ENCODE data around the gene ELMO2.

Gene ELMO2

GRCh38 chr20:46356195-46357029 lies 50.0 kb downstream of the ELMO2 start:
- Mint-ChIP-seq H3K27me3 (no peaks in the 10 kb centered on the region), H3K9me3 (no peaks in the 10 kb centered on the region), H3K4me1 (peaks cover 26% of the 10 kb centered on the region), H3K4me3 (no peak overlapping the region), H3K27ac (peak overlapping the region; percentile 73), H3K36me3 (peaks cover 8% of the 10 kb centered on the region)
- no peak for DNase-seq (ENCODE audit: low spot score in 2 of 2)
- no peak for ATAC-seq (ENCODE audit: low read depth)

DNA sequence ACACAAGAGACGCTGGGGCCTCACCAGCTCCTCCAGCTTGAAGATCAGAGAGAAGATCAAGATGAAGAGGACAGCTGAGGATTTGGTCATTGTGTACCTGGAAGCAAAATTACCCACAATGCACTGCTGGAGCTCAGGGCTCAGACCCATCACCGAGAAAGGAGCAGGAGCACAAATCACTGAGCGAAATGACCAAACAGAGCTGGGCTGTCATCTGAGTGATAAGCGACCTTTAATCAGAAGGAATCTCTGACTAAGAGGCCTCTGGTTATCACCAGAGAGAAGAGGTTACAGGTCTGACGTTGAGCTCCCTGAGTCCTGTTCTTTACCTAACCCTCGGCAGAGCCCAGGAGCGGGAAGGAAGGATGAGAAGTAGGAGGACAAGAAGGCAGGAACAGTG lies 50.6 kb downstream of the ELMO2 start:
- Mint-ChIP-seq H3K36me3 (peaks cover 5% of the 10 kb centered on the region), H3K27me3 (no peaks in the 10 kb centered on the region), H3K4me1 (peaks cover 23% of the 10 kb centered on the region), H3K27ac (peak overlapping the region; percentile 14), H3K9me3 (no peaks in the 10 kb centered on the region), H3K4me3 (no peak overlapping the region)
- DNase-seq (ENCODE audit: low spot score in 2 of 2): no peak
- ATAC-seq (ENCODE audit: low read depth): no peak

- no peaks in the 10 kb centered on the region for H3K27me3 Mint-ChIP-seq
- peaks cover 29% of the 10 kb centered on the region for H3K4me1 Mint-ChIP-seq
- H3K27ac Mint-ChIP-seq: peak overlapping the region; percentile 14
- peaks cover 7% of the 10 kb centered on the region for H3K36me3 Mint-ChIP-seq
- DNase-seq (ENCODE audit: low spot score in 2 of 2): no peak
- no peak for ATAC-seq (ENCODE audit: low read depth)
- H3K4me3 Mint-ChIP-seq: no peak overlapping the region
- no peaks in the 10 kb centered on the region for H3K9me3 Mint-ChIP-seq
Observed at GRCh38 chr20:46354920-46355654, 51.3 kb downstream of the ELMO2 start.

DNA sequence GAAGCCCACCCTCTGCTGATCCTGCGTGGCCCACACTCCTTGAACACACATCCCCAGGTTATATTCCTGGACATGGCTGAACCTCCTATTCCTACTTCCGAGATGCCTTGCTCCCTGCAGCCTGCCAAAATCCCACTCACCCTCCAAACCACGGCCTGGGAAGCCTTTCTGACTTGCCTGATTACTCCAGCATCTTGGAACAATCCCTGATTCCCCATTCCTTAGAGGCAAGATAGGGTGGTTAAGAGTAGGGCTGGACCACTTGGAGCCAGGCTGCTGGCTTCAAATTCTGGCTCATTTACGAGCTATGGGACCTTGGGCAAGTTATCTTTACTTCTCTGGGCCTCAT lies 52.2 kb downstream of the ELMO2 start:
- no peak for DNase-seq (ENCODE audit: low spot score in 2 of 2)
- Mint-ChIP-seq H3K9me3 (no peaks in the 10 kb centered on the region), H3K4me3 (no peak overlapping the region), H3K36me3 (peaks cover 7% of the 10 kb centered on the region), H3K27me3 (no peaks in the 10 kb centered on the region), H3K4me1 (peaks cover 25% of the 10 kb centered on the region), H3K27ac (no peak overlapping the region)
- ATAC-seq (ENCODE audit: low read depth): no peak

DNA sequence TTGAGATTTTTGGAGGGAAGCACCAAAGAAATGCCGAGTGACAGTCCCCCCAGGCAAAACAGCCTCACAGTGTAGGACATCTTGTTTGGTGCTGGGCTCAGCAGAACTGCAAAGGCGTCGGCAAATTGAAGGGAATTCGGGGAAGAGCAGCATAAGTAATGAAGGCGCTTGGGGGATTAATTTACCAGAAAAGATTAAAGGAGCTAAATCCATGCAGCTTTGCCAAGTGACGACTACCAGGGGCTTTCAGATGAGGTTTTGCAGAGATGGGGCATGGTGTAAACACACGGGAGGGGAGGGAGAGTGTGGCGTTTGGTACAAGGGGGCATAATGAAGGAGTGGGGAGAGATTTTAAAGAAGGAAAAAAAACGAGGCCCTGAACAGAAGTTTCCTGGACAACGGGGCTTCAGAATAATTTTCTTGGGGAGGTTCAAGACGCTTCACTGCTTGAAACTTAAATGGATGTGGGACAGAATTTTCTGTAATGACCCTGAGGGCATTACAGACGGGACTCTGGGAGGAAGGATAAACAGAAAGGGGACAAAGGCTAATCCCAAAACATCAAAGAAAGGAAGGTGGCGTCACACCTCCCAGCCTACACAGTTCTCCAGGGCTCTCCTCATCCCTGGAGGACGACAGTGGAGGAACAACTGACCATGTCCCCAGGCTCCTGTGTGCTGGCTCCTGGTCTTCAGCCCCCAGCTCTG lies 52.8 kb downstream of the ELMO2 start:
- H3K36me3 Mint-ChIP-seq: peaks cover 6% of the 10 kb centered on the region
- no peaks in the 10 kb centered on the region for H3K27me3 Mint-ChIP-seq
- no peaks in the 10 kb centered on the region for H3K9me3 Mint-ChIP-seq
- peaks cover 25% of the 10 kb centered on the region for H3K4me1 Mint-ChIP-seq
- DNase-seq (ENCODE audit: low spot score in 2 of 2): no peak
- no peak overlapping the region for H3K4me3 Mint-ChIP-seq
- no peak for ATAC-seq (ENCODE audit: low read depth)
- H3K27ac Mint-ChIP-seq: peak overlapping the region; percentile 36

DNA sequence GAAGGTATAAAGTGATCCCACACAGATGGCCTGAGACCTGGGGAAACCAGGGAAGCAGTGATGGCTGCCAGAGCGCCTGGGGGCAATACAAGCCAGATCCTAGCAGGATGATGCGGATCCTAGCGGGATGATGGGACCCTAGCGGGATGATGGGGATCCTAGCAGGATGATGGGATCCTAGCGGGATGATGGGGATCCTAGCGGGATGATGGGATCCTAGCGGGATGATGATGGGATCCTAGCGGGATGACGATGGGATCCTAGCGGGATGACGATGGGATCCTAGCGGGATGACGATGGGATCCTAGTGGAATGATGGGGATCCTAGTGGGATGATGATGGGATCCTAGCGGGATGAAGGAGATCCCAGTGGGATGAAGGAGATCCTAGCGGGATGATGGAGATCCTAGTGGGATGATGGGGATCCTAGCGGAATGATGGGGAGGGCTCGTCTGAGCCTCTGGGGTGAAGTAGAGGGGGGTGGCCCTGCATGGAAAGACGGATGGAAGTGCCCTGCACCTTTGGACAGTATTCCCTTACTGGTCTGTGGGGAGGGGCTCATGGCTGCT lies 54.0 kb downstream of the ELMO2 start:
- Mint-ChIP-seq H3K27ac (no peak overlapping the region), H3K4me1 (peaks cover 24% of the 10 kb centered on the region), H3K9me3 (no peaks in the 10 kb centered on the region), H3K27me3 (no peaks in the 10 kb centered on the region), H3K4me3 (no peak overlapping the region), H3K36me3 (peaks cover 6% of the 10 kb centered on the region)
- no peak for ATAC-seq (ENCODE audit: low read depth)
- no peak for DNase-seq (ENCODE audit: low spot score in 2 of 2)

- DNase-seq (ENCODE audit: low spot score in 2 of 2): no peak
- Mint-ChIP-seq H3K36me3 (peaks cover 6% of the 10 kb centered on the region), H3K27me3 (no peaks in the 10 kb centered on the region), H3K9me3 (no peaks in the 10 kb centered on the region), H3K4me1 (peaks cover 19% of the 10 kb centered on the region), H3K27ac (peak overlapping the region; percentile 73), H3K4me3 (no peak overlapping the region)
- ATAC-seq (ENCODE audit: low read depth): no peak
Observed at GRCh38 chr20:46351357-46352058, 54.9 kb downstream of the ELMO2 start.

GRCh38 chr20:46350986-46351267 lies 55.5 kb downstream of the ELMO2 start:
- Mint-ChIP-seq H3K9me3 (no peaks in the 10 kb centered on the region), H3K27ac (peak overlapping the region; percentile 73), H3K4me1 (peaks cover 18% of the 10 kb centered on the region), H3K27me3 (no peaks in the 10 kb centered on the region), H3K4me3 (no peak overlapping the region), H3K36me3 (peaks cover 8% of the 10 kb centered on the region)
- DNase-seq (ENCODE audit: low spot score in 2 of 2) (no peak), ATAC-seq (ENCODE audit: low read depth) (no peak)

DNA sequence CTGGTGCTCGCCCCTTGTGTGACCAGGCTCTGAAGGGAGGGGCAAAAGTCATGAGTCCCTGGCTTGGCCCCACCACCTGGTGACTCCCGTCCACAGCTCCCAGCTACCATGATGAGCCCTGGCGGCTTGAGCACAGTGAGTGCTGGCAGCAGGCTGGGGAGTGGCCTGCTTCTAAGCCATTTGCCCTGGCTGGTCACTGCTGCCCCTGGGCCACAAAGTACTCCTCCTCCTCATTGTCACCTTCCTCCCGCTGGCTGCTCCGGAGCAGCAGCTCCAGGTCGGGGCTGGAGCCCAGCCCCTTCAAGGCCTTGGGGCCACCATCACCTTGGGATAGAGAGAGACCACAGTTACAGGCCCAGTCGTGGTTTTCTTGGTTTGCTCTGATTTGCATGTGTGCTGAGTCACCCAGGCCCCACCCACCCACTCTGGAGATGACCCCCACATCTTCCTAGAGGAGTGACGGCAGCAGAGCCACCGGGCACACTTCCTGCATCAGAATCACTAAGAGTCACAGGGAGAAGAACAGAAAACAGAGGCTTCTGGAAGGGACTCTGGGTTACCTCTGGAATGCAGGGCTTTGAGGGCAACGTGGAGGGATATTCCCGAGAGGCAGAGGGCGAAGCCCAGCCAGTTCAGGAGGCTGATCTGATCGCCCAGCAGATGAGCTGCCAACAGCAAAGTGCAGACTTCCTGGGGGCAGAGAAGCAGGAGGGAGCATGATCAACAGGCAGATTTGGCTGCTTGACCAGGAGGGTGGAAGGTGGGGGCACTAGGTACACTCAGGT lies 56.0 kb downstream of the ELMO2 start:
- Mint-ChIP-seq H3K4me3 (no peak overlapping the region), H3K36me3 (peaks cover 9% of the 10 kb centered on the region), H3K27me3 (no peaks in the 10 kb centered on the region), H3K27ac (peak overlapping the region; percentile 73), H3K4me1 (peaks cover 16% of the 10 kb centered on the region), H3K9me3 (no peaks in the 10 kb centered on the region)
- ATAC-seq (ENCODE audit: low read depth): peak; percentile 45
- no peak for DNase-seq (ENCODE audit: low spot score in 2 of 2)

- DNase-seq (ENCODE audit: low spot score in 2 of 2): no peak
- Mint-ChIP-seq H3K27me3 (peaks cover 2% of the 10 kb centered on the region), H3K4me1 (peaks cover 19% of the 10 kb centered on the region), H3K27ac (peak overlapping the region; percentile 69), H3K36me3 (peaks cover 9% of the 10 kb centered on the region), H3K9me3 (no peaks in the 10 kb centered on the region), H3K4me3 (no peak overlapping the region)
- ATAC-seq (ENCODE audit: low read depth): peak; percentile 31
Observed at GRCh38 chr20:46349742-46350056, 56.7 kb downstream of the ELMO2 start.

- Mint-ChIP-seq H3K36me3 (peaks cover 7% of the 10 kb centered on the region), H3K27ac (peak overlapping the region; percentile 69), H3K4me3 (no peak overlapping the region), H3K4me1 (peaks cover 23% of the 10 kb centered on the region), H3K9me3 (no peaks in the 10 kb centered on the region), H3K27me3 (peaks cover 2% of the 10 kb centered on the region)
- DNase-seq (ENCODE audit: low spot score in 2 of 2) (peak; percentile 28 to 46), ATAC-seq (ENCODE audit: low read depth) (peak; percentile 38)
Observed at GRCh38 chr20:46349035-46349741, 57.2 kb downstream of the ELMO2 start.

- no peak overlapping the region for H3K4me3 Mint-ChIP-seq
- peaks cover 24% of the 10 kb centered on the region for H3K4me1 Mint-ChIP-seq
- no peak overlapping the region for H3K27ac Mint-ChIP-seq
- H3K9me3 Mint-ChIP-seq: no peaks in the 10 kb centered on the region
- no peak for DNase-seq (ENCODE audit: low spot score in 2 of 2)
- H3K27me3 Mint-ChIP-seq: peaks cover 2% of the 10 kb centered on the region
- H3K36me3 Mint-ChIP-seq: peaks cover 7% of the 10 kb centered on the region
- ATAC-seq (ENCODE audit: low read depth): no peak
Observed at GRCh38 chr20:46347841-46348803, 58.3 kb downstream of the ELMO2 start.
